Thoracic aorta (tissue), 2 donors: ENCODE data around the gene SKIC2. TPM values are rescaled to one million over a fixed set of nuclear protein-coding genes. Genes with fewer than 3 reads are reported as not detected.

Experiments used
- ATAC-seq: fragments of 150-250 bp; one replicate; pipeline ENCODE4 v1.8.0; 2017; ENCODE audit warnings: low read depth; ENCODE audit not compliant: insufficient number of reproducible peaks, low FRiP score
- DNase-seq: peaks from one replicate; pipeline ENCODE4 v3.0.0-alpha.2; 2020; ENCODE audit warnings: low spot score
- H3K27ac ChIP-seq, 2 donors: fragments of 200-600 bp; sonication (generic); 1 replicate in 1 of 2; 2 replicates in 1 of 2; pipeline ENCODE4 v1.5.1; 2016; ENCODE audit warnings: mild to moderate bottlenecking in 2 of 2, moderate library complexity in 2 of 2
- H3K27me3 ChIP-seq: fragments of 200-600 bp; sonication (generic); replicated peaks from 2 replicates; pipeline ENCODE4 v1.6.0; 2016; ENCODE audit warnings: mild to moderate bottlenecking; ENCODE audit not compliant: insufficient read depth
- H3K36me3 ChIP-seq: fragments of 200-600 bp; sonication (generic); one replicate; pipeline ENCODE4 v1.5.1; 2016
- H3K4me1 ChIP-seq, 2 donors: fragments of 200-600 bp; sonication (generic); 1 replicate in 1 of 2; 2 replicates in 1 of 2; pipeline versions ENCODE4 v1.5.1 to v1.6.0; 2016; ENCODE audit warnings: low read depth in 2 of 2, mild to moderate bottlenecking in 1 of 2; ENCODE audit not compliant: control insufficient read depth in 1 of 2
- H3K4me3 ChIP-seq: fragments of 200-600 bp; sonication (generic); 2 replicates; pipeline ENCODE4 v1.5.1; 2016; ENCODE audit warnings: mild to moderate bottlenecking
- H3K9me3 ChIP-seq: fragments of 200-600 bp; sonication (generic); 2 replicates; pipeline ENCODE4 v1.5.1; 2016
- total RNA-seq, 2 donors: library from RNA; depleted of rRNA; stranded (reverse); fragments of >200 nt; gene quantifications; one replicate each; pipeline versions ENCODE4 v1.1.0 to v1.2.3, GENCODE V29; 2016
- TF ChIP-seq, protein P1 (sequence below): fragments of 200-600 bp; sonication (generic); IDR thresholded peaks from one replicate; pipeline ENCODE4 v1.5.1; 2019; ENCODE audit warnings: antibody characterized with exemption

SKIC2 gene
- total RNA-seq, 2 donors from 2014 or later: 37.7 to 73.0 TPM

DNA sequence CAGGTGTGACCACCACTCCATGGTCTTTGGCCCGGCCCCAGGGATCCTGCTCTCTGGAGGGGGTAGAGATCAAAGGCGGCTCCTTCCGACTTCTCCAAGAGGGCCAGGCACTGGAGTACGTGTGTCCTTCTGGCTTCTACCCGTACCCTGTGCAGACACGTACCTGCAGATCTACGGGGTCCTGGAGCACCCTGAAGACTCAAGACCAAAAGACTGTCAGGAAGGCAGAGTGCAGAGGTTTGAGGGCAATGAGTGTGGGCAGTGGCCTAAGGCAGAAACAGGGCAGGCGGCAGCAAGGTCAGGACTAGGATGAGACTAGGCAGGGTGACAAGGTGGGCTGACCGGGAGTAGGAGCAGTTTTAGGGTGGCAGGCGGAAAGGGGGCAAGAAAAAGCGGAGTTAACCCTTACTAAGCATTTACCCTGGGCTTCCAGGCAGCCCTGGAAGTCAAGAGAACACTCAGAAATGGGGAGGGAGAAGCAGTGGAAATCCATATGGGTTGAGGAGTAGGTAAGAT is 12.5 kb upstream of the SKIC2 start:
- H3K9me3 ChIP-seq: no peaks in the 10 kb centered on the region
- ATAC-seq: no peak
- H3K4me1 ChIP-seq: peaks cover 12 to 29% of the 10 kb centered on the region in 2 donors
- peak overlapping the region; percentile 94 to 95 for H3K27ac ChIP-seq
- TF ChIP-seq, protein P1, sequence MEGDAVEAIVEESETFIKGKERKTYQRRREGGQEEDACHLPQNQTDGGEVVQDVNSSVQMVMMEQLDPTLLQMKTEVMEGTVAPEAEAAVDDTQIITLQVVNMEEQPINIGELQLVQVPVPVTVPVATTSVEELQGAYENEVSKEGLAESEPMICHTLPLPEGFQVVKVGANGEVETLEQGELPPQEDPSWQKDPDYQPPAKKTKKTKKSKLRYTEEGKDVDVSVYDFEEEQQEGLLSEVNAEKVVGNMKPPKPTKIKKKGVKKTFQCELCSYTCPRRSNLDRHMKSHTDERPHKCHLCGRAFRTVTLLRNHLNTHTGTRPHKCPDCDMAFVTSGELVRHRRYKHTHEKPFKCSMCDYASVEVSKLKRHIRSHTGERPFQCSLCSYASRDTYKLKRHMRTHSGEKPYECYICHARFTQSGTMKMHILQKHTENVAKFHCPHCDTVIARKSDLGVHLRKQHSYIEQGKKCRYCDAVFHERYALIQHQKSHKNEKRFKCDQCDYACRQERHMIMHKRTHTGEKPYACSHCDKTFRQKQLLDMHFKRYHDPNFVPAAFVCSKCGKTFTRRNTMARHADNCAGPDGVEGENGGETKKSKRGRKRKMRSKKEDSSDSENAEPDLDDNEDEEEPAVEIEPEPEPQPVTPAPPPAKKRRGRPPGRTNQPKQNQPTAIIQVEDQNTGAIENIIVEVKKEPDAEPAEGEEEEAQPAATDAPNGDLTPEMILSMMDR: no peak
- no peaks in the 10 kb centered on the region for H3K27me3 ChIP-seq
- no peak for DNase-seq
- H3K36me3 ChIP-seq: peaks cover 3% of the 10 kb centered on the region
- peak overlapping the region; percentile 59 for H3K4me3 ChIP-seq

DNA sequence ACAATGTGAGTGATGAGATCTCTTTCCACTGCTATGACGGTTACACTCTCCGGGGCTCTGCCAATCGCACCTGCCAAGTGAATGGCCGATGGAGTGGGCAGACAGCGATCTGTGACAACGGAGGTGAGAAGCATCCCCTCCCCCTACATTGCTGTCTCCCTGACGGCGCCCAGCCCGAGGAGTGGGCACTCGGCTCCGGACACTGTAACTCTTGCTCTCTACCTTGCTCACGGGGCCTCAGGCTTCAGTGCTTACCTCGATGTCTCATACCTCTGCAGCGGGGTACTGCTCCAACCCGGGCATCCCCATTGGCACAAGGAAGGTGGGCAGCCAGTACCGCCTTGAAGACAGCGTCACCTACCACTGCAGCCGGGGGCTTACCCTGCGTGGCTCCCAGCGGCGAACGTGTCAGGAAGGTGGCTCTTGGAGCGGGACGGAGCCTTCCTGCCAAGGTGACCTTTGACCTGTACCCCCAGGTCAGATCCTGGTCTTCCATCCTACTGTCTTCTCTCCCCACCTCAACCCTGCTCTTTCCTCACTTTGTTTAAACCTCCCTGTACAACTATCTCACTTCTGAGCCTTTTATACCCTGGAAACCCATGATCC is 11.8 kb upstream of the SKIC2 start:
- Histone ChIP-seq H3K36me3 (peaks cover 8% of the 10 kb centered on the region), H3K9me3 (no peaks in the 10 kb centered on the region), H3K4me3 (no peak overlapping the region), H3K27me3 (no peaks in the 10 kb centered on the region), H3K27ac (no peak overlapping the region), H3K4me1 (peaks cover 12 to 29% of the 10 kb centered on the region in 2 donors)
- TF ChIP-seq, protein P1: no peak
- ATAC-seq (no peak), DNase-seq (no peak)

DNA sequence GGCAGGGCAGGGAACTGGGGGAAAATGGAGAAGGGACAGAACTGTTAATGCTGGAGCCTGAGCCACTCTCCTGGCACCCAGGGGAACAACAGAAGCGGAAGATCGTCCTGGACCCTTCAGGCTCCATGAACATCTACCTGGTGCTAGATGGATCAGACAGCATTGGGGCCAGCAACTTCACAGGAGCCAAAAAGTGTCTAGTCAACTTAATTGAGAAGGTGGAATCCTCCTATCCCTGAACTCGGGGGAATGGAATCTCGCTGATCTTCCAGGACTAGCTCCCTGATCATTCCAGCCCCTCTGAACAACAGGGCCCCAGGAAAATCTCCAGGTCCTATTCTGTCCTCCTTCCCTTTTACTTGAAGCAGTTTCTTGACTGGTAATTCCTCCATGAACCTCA is 11.1 kb upstream of the SKIC2 start:
- H3K9me3 ChIP-seq: no peaks in the 10 kb centered on the region
- no peaks in the 10 kb centered on the region for H3K27me3 ChIP-seq
- DNase-seq: no peak
- no peak for ATAC-seq
- H3K36me3 ChIP-seq: peaks cover 8% of the 10 kb centered on the region
- peaks cover 12 to 31% of the 10 kb centered on the region in 2 donors for H3K4me1 ChIP-seq
- H3K27ac ChIP-seq: no peak overlapping the region
- TF ChIP-seq, protein P1: no peak
- no peak overlapping the region for H3K4me3 ChIP-seq

DNA sequence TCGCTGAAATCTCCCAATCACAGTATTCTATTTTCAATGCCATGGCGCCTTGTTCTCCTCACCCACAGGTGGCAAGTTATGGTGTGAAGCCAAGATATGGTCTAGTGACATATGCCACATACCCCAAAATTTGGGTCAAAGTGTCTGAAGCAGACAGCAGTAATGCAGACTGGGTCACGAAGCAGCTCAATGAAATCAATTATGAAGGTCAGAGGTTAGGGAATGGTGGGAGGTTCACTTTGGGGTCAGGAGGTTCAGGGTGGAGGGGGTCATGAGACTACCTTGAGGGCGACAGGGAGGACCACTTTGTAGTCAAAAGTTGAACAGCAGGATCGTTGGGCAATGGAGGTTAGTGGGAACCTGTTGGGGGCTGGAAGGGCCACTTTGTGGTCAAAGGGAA is 10.7 kb upstream of the SKIC2 start:
- Histone ChIP-seq H3K9me3 (no peaks in the 10 kb centered on the region), H3K27me3 (no peaks in the 10 kb centered on the region), H3K36me3 (peaks cover 12% of the 10 kb centered on the region), H3K4me1 (peaks cover 12 to 31% of the 10 kb centered on the region in 2 donors), H3K27ac (no peak overlapping the region), H3K4me3 (no peak overlapping the region)
- ATAC-seq (no peak), DNase-seq (no peak)
- TF ChIP-seq, protein P1: no peak

DNA sequence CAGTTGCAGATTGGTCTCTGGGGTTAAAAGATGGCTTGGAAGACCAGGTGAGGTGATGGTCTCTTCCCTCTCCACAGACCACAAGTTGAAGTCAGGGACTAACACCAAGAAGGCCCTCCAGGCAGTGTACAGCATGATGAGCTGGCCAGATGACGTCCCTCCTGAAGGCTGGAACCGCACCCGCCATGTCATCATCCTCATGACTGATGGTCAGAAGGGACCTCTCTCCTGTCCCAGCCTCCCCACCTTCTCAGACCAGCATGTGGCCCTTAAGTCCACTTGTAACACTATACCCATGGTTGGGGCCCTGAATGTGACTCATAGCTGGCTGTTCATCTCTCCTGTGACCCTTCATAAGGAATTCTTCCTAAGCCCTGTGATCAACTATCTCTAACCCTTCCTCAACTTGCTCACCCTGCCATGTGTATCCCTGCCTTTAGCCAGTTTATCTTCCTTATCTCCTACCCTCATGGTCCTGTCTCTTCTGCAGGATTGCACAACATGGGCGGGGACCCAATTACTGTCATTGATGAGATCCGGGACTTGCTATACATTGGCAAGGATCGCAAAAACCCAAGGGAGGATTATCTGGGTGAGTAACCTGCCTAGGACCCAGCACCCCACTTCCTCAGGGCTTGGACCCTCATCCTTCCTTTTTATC is 10.1 kb upstream of the SKIC2 start:
- Histone ChIP-seq H3K27ac (no peak overlapping the region), H3K27me3 (no peaks in the 10 kb centered on the region), H3K9me3 (no peaks in the 10 kb centered on the region), H3K4me1 (peaks cover 12 to 31% of the 10 kb centered on the region in 2 donors), H3K36me3 (peaks cover 17% of the 10 kb centered on the region), H3K4me3 (no peak overlapping the region)
- TF ChIP-seq, protein P1: no peak
- no peak for ATAC-seq
- no peak for DNase-seq
